ENCODE data around the gene RBM33.

Gene RBM33

GRCh38 chr7:155696747-155697146 lies 52.3 kb downstream of the RBM33 start:
- DNase-seq: no peak

- no peak for DNase-seq
Measured at GRCh38 chr7:155698633-155699032, 54.2 kb downstream of the RBM33 start.

- DNase-seq: no peak
Measured at GRCh38 chr7:155699180-155699579, 54.7 kb downstream of the RBM33 start.

- no peak for DNase-seq
Measured at GRCh38 chr7:155700847-155701246, 56.4 kb downstream of the RBM33 start.

GRCh38 chr7:155701972-155702544 lies 57.6 kb downstream of the RBM33 start:
- DNase-seq: no peak

- no peak for DNase-seq
Measured at GRCh38 chr7:155702616-155703015, 58.2 kb downstream of the RBM33 start.

GRCh38 chr7:155705623-155706360 lies 61.3 kb downstream of the RBM33 start:
- no peak for DNase-seq

GRCh38 chr7:155706376-155706775 lies 61.9 kb downstream of the RBM33 start:
- no peak for DNase-seq

- DNase-seq: no peak
Measured at GRCh38 chr7:155709453-155709852, 65.0 kb downstream of the RBM33 start.

- DNase-seq: no peak
Measured at GRCh38 chr7:155710031-155710430, 65.6 kb downstream of the RBM33 start.

- no peak for DNase-seq
Measured at GRCh38 chr7:155710530-155710929, 66.1 kb downstream of the RBM33 start.

GRCh38 chr7:155711081-155711480 lies 66.6 kb downstream of the RBM33 start:
- DNase-seq: no peak

- DNase-seq: no peak
Measured at GRCh38 chr7:155713384-155713783, 68.9 kb downstream of the RBM33 start.

GRCh38 chr7:155714702-155715101 lies 70.2 kb downstream of the RBM33 start:
- no peak for DNase-seq

- DNase-seq: no peak
Measured at GRCh38 chr7:155715111-155715805, 70.8 kb downstream of the RBM33 start.

GRCh38 chr7:155717010-155717744 lies 72.7 kb downstream of the RBM33 start:
- no peak for DNase-seq

- DNase-seq: no peak
Measured at GRCh38 chr7:155721056-155721455, 76.6 kb downstream of the RBM33 start.

- no peak for DNase-seq
Measured at GRCh38 chr7:155722118-155722517, 77.7 kb downstream of the RBM33 start.

- DNase-seq: no peak
Measured at GRCh38 chr7:155722936-155723335, 78.5 kb downstream of the RBM33 start.

GRCh38 chr7:155724327-155725005 lies 80.0 kb downstream of the RBM33 start:
- no peak for DNase-seq

GRCh38 chr7:155725006-155725355 lies 80.5 kb downstream of the RBM33 start:
- DNase-seq: no peak

- no peak for DNase-seq
Measured at GRCh38 chr7:155727616-155728015, 83.2 kb downstream of the RBM33 start.

GRCh38 chr7:155728116-155728515 lies 83.7 kb downstream of the RBM33 start:
- DNase-seq: no peak

Data from CD4-positive, alpha-beta T cell treated with Interleukin-10 for 1 hour (primary cell).